Endothelial cell of umbilical vein (primary cell): ENCODE measurements around the gene CNPPD1. TPM values are rescaled to one million over a fixed set of nuclear protein-coding genes. Genes with fewer than 3 reads are reported as not detected.

Experiments used
- BruUV-seq: library from RNA; stranded (reverse); fragments of 400-500 nt; replicated peaks from 2 replicates; lab custom pipeline; 2021; lab: Mats Ljungman, UMichigan
- CTCF ChIA-PET: fragments of 300-600, 350-600 bp; sonication (Branson Sonifier 250); formaldehyde crosslinking; loops from one replicate; lab custom pipeline; 2021; ENCODE audit warnings: antibody characterized with exemption, inconsistent platforms; lab: Charles Lee
- POLR2A ChIA-PET: fragments of 300-600, 350-600 bp; sonication (Branson Sonifier 250); formaldehyde crosslinking; loops from one replicate; lab custom pipeline; 2021; ENCODE audit warnings: antibody characterized with exemption, inconsistent platforms; lab: Charles Lee
- DNase-seq: peaks from one replicate; pipeline ENCODE4 v3.0.0-alpha.2; 2011; ENCODE audit warnings: low read depth, low spot score
- FAIRE-seq: peaks from 2 replicates; lab custom pipeline; 2011; peaks lifted over from hg19 to GRCh38; lab: Jason Lieb, UNC
- H2AFZ ChIP-seq: 2 replicates; pipeline ENCODE4 v1.6.0; 2012; ENCODE audit warnings: low read depth, low read length, control low read depth, inconsistent platforms
- H3K27ac ChIP-seq: 2 replicates; pipeline ENCODE4 v1.5.1; 2011; ENCODE audit warnings: low read depth, mild to moderate bottlenecking, control low read depth, low read length, moderate library complexity; ENCODE audit not compliant: insufficient read depth
- H3K27me3 ChIP-seq, 2 experiments: 2 replicates each; pipeline versions ENCODE4 v1.6.0 to v1.6.1; 2011; ENCODE audit warnings: low read length in 2 of 2, mixed read lengths in 1 of 2; ENCODE audit not compliant: control insufficient read depth in 2 of 2, insufficient read depth in 2 of 2
- H3K36me3 ChIP-seq, 2 experiments: 2 replicates in 1 of 2; 3 replicates in 1 of 2; pipeline ENCODE4 v1.5.1; 2011; ENCODE audit warnings: low read length in 2 of 2, mild to moderate bottlenecking in 1 of 2, moderate library complexity in 1 of 2; ENCODE audit not compliant: control insufficient read depth in 2 of 2, insufficient read depth in 2 of 2; ENCODE audit errors: extremely low read depth in 1 of 2
- H3K4me1 ChIP-seq: 3 replicates; pipeline ENCODE4 v1.5.1; 2011; ENCODE audit warnings: mild to moderate bottlenecking, low read length; ENCODE audit not compliant: control insufficient read depth, insufficient read depth; ENCODE audit errors: extremely low read depth
- H3K4me2 ChIP-seq: 2 replicates; pipeline ENCODE4 v1.6.1; 2011; ENCODE audit warnings: low read length, control low read depth, mixed read lengths; ENCODE audit not compliant: insufficient read depth
- H3K4me3 ChIP-seq, 3 experiments: fragments of 200-600 bp in 1 of 3; sonication (generic), shearing (Covaris generic) in 1 of 3; replicated peaks in 1 of 3; 2 replicates each; pipeline ENCODE4 v1.5.1; 2011 to 2016; ENCODE audit warnings: control low read depth in 3 of 3, low read length in 3 of 3, mild to moderate bottlenecking in 2 of 3, inconsistent platforms in 1 of 3, low read depth in 1 of 3, moderate library complexity in 1 of 3; ENCODE audit not compliant: insufficient read depth in 1 of 3
- H3K79me2 ChIP-seq: 2 replicates; pipeline ENCODE4 v1.6.0; 2012; ENCODE audit warnings: low read length, inconsistent platforms; ENCODE audit not compliant: control insufficient read depth, insufficient read depth
- H3K9ac ChIP-seq: replicated peaks from 2 replicates; pipeline ENCODE3; 2011; ENCODE audit warnings: low read length, control low read depth; ENCODE audit not compliant: insufficient read depth; ENCODE audit errors: extremely low read depth
- H3K9me1 ChIP-seq: replicated peaks from 3 replicates; pipeline ENCODE4 v1.6.0; 2011; ENCODE audit warnings: mild to moderate bottlenecking, low read length; ENCODE audit not compliant: control insufficient read depth, insufficient read depth; ENCODE audit errors: extremely low read depth
- H3K9me3 ChIP-seq: replicated peaks from 2 replicates; pipeline ENCODE4 v1.5.1; 2012; ENCODE audit warnings: low read length, inconsistent platforms; ENCODE audit not compliant: control insufficient read depth, insufficient read depth
- H4K20me1 ChIP-seq: replicated peaks from 2 replicates; pipeline ENCODE3; 2011; ENCODE audit warnings: mild to moderate bottlenecking, low read length; ENCODE audit not compliant: control insufficient read depth, insufficient read depth; ENCODE audit errors: extremely low read depth
- EZH2 ChIP-seq: IDR thresholded peaks from 2 replicates; pipeline ENCODE4 v1.6.1; 2012; ENCODE audit warnings: borderline replicate concordance, low read depth, mild to moderate bottlenecking, moderate library complexity, low read length, inconsistent platforms; ENCODE audit not compliant: severe bottlenecking
- FOS ChIP-seq: IDR thresholded peaks from 2 replicates; pipeline ENCODE4 v1.6.1; 2011; ENCODE audit warnings: mild to moderate bottlenecking, low read length, moderate library complexity, borderline replicate concordance; ENCODE audit not compliant: insufficient read depth
- GATA2 ChIP-seq: IDR thresholded peaks from 2 replicates; pipeline ENCODE4 v1.7.0; 2011; ENCODE audit warnings: low read depth, mild to moderate bottlenecking, moderate library complexity, mixed read lengths, low read length; ENCODE audit not compliant: insufficient read length, insufficient read depth
- JUN ChIP-seq: IDR thresholded peaks from 2 replicates; pipeline ENCODE4 v1.6.1; 2011; ENCODE audit warnings: borderline replicate concordance, low read depth; ENCODE audit not compliant: insufficient read length, insufficient read depth
- MYC ChIP-seq: IDR thresholded peaks from one replicate; pipeline ENCODE4 v1.6.1; 2011; ENCODE audit warnings: mild to moderate bottlenecking, low read depth, low read length
- POLR2A ChIP-seq: IDR thresholded peaks from 2 replicates; pipeline ENCODE4 v1.6.1; 2012; ENCODE audit warnings: low read depth, mild to moderate bottlenecking, control low read depth, low read length
- POLR2AphosphoS5 ChIP-seq: IDR thresholded peaks from 2 replicates; pipeline ENCODE4 v1.6.1; 2012; ENCODE audit warnings: low read depth, mild to moderate bottlenecking, control low read depth, low read length, moderate library complexity; ENCODE audit not compliant: insufficient read depth
- dilution Hi-C: fragments of 300-500 bp; cut with MboI; formaldehyde crosslinking; loops from one replicate; pipeline ENCODE4 v1.15.0; 2019; ENCODE audit warnings: low sequenced_read_pairs; ENCODE audit not compliant: extremely low pct_ligation_motif_present
- intact Hi-C: fragments of 100-400 bp; cut with micrococcal nuclease; formaldehyde crosslinking; loops from one replicate; pipeline ENCODE4 v1.10.0; 2022
- polyA plus RNA-seq, 4 experiments: library from polyadenylated mRNA; depleted of rRNA in 3 of 4; stranded (reverse) in 3 of 4; unstranded in 1 of 4; fragments of >200 nt; gene quantifications; 2 replicates each; pipeline versions ENCODE4 v1.2.1 to v1.2.3, GENCODE V29; 2011 to 2012; ENCODE audit warnings: missing spikeins in 1 of 4
- total RNA-seq: library from RNA; stranded (reverse); gene quantifications from 2 replicates; pipeline ENCODE4 v1.2.3, GENCODE V29; 2021
- TF ChIP-seq, protein P1 (sequence below), 2 donors: IDR thresholded peaks; 1 replicate in 1 of 2; 2 replicates in 1 of 2; pipeline ENCODE4 v1.5.1; 2011; ENCODE audit warnings: low read length in 2 of 2, mild to moderate bottlenecking in 2 of 2, moderate library complexity in 2 of 2, control low read depth in 1 of 2, inconsistent platforms in 1 of 2, low read depth in 1 of 2; ENCODE audit not compliant: insufficient read depth in 1 of 2; ENCODE audit errors: extremely low read depth in 1 of 2
- TF ChIP-seq, protein P2 (sequence below): IDR thresholded peaks from 2 replicates; pipeline ENCODE4 v1.6.1; 2011; ENCODE audit not compliant: insufficient read depth, insufficient read length

The CNPPD1 gene
- total and polyA plus RNA-seq, 2 donors (not counting 3 experiments of a cell fraction or from before 2014, with no cell fraction given): 44.0 to 55.7 TPM

- Histone ChIP-seq H3K79me2 (no peaks in the 10 kb centered on the region), H3K4me3 (no peak overlapping the region), H3K4me2 (no peak overlapping the region), H4K20me1 (no peaks in the 10 kb centered on the region), H3K9me3 (no peaks in the 10 kb centered on the region), H3K36me3 (no peaks in the 10 kb centered on the region), H3K27ac (no peak overlapping the region), H3K27me3 (no peaks in the 10 kb centered on the region), H3K9ac (no peak overlapping the region), H2AFZ (no peak overlapping the region), H3K9me1 (no peaks in the 10 kb centered on the region), H3K4me1 (peaks cover 4% of the 10 kb centered on the region)
- intact Hi-C loops (no loop called here), dilution Hi-C loops (no loop called here)
- ChIA-PET CTCF (no interaction called here), POLR2A (no interaction called here)
- BruUV-seq: no TSS peak
- FAIRE-seq: no peak
- DNase-seq: no peak
- TF ChIP-seq FOS: no peak
These were observed 11.4 kb downstream of the CNPPD1 start for GRCh38 chr2:219165058-219165911.

DNA sequence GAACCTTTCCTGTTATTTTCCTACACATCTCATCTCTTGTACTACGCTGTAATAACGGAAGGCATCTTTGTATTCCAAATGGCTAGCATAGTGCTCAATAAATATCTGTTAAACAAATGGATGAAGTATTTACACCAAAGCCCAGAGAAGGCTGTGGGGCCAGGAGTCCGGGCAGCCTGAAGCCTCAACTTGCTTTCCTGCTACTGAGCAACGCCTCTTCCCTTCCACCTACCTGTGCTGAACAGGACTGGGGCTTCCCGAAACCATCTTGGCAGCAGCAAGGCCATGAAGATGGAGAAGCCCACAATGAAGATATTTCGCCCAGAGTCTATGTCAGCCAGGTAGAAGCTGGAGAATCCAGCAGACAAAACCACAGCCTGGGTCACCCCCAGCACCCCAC is 13.6 kb downstream of the CNPPD1 start:
- TF ChIP-seq MYC (no peak), FOS (no peak), JUN (no peak), POLR2AphosphoS5 (no peak), EZH2 (no peak), GATA2 (no peak), POLR2A (no peak)
- TF ChIP-seq, protein P1, sequence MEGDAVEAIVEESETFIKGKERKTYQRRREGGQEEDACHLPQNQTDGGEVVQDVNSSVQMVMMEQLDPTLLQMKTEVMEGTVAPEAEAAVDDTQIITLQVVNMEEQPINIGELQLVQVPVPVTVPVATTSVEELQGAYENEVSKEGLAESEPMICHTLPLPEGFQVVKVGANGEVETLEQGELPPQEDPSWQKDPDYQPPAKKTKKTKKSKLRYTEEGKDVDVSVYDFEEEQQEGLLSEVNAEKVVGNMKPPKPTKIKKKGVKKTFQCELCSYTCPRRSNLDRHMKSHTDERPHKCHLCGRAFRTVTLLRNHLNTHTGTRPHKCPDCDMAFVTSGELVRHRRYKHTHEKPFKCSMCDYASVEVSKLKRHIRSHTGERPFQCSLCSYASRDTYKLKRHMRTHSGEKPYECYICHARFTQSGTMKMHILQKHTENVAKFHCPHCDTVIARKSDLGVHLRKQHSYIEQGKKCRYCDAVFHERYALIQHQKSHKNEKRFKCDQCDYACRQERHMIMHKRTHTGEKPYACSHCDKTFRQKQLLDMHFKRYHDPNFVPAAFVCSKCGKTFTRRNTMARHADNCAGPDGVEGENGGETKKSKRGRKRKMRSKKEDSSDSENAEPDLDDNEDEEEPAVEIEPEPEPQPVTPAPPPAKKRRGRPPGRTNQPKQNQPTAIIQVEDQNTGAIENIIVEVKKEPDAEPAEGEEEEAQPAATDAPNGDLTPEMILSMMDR (IDR thresholded peaks at IDR 0.05; ENCODE audit: extremely low read depth in 1 of 2, insufficient read depth in 1 of 2, low read depth in 1 of 2, low read length in 2 of 2): no peak
- TF ChIP-seq, protein P2, sequence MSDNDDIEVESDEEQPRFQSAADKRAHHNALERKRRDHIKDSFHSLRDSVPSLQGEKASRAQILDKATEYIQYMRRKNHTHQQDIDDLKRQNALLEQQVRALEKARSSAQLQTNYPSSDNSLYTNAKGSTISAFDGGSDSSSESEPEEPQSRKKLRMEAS: no peak
- no TSS peak for BruUV-seq
- H3K9me1 ChIP-seq: no peaks in the 10 kb centered on the region
- H3K4me1 ChIP-seq: peaks cover 10% of the 10 kb centered on the region
- H3K9me3 ChIP-seq: no peaks in the 10 kb centered on the region
- no peaks in the 10 kb centered on the region for H3K36me3 ChIP-seq
- H3K9ac ChIP-seq: no peak overlapping the region
- FAIRE-seq: no peak
- ChIA-PET CTCF (interaction anchor here (1.1 to 1.4 kb wide), 2 partner anchors 46 to 133 kb away, joined by 3 to 4 read pairs; no protein-coding TSS in a partner anchor), POLR2A (no interaction called here)
- dilution Hi-C loops (no loop called here), intact Hi-C loops (no loop called here)
- H3K27me3 ChIP-seq: no peaks in the 10 kb centered on the region
- DNase-seq: no peak
- H3K4me3 ChIP-seq: no peak overlapping the region
- no peaks in the 10 kb centered on the region for H3K79me2 ChIP-seq
- no peak overlapping the region for H3K27ac ChIP-seq
- no peaks in the 10 kb centered on the region for H4K20me1 ChIP-seq
- no peak overlapping the region for H2AFZ ChIP-seq
- H3K4me2 ChIP-seq: no peak overlapping the region
